OCI-LY1 (cell line): ENCODE measurements around the gene NUP88.
A peak's percentile ranks its signal among the peaks of the same experiment; 100 is the strongest.

Experiments used
- H2AFZ ChIP-seq: fragments of 200-600 bp; sonication (generic), shearing (Covaris generic); 2 replicates; pipeline ENCODE4 v1.6.0; 2014; ENCODE audit warnings: antibody characterized with exemption, mild to moderate bottlenecking, low read length
- H3F3A ChIP-seq: fragments of 200-600 bp; sonication (generic), shearing (Covaris generic); 2 replicates; pipeline ENCODE4 v1.6.0; 2014; ENCODE audit warnings: mild to moderate bottlenecking, antibody characterized with exemption, low read length, moderate library complexity; ENCODE audit not compliant: insufficient read depth
- H3K27ac ChIP-seq: fragments of 200-600 bp; sonication (generic); 2 replicates; pipeline ENCODE4 v1.5.1; 2014; ENCODE audit warnings: low read length, mixed run types, mild to moderate bottlenecking, low read depth; ENCODE audit not compliant: poor library complexity, severe bottlenecking
- H3K27me3 ChIP-seq: fragments of 200-600 bp; sonication (generic); 2 replicates; pipeline ENCODE4 v1.6.0; 2014; ENCODE audit warnings: antibody characterized with exemption, mild to moderate bottlenecking, low read length, moderate library complexity; ENCODE audit not compliant: insufficient read depth
- H3K36me3 ChIP-seq: fragments of 200-600 bp; sonication (generic); 2 replicates; pipeline ENCODE4 v1.6.1; 2014; ENCODE audit warnings: mild to moderate bottlenecking, antibody characterized with exemption, low read length, moderate library complexity, mixed read lengths; ENCODE audit not compliant: insufficient read depth
- H3K4me1 ChIP-seq: fragments of 200-600 bp; sonication (generic); 2 replicates; pipeline ENCODE4 v1.5.1; 2014; ENCODE audit warnings: mild to moderate bottlenecking, low read length, moderate library complexity; ENCODE audit not compliant: insufficient read depth, severe bottlenecking
- H3K4me2 ChIP-seq: fragments of 200-600 bp; sonication (generic), shearing (Covaris generic); 2 replicates; pipeline ENCODE4 v1.6.1; 2014; ENCODE audit warnings: low read length
- H3K4me3 ChIP-seq: fragments of 200-600 bp; sonication (generic); 2 replicates; pipeline ENCODE4 v1.5.1; 2014; ENCODE audit warnings: low read length, low read depth, mild to moderate bottlenecking, mixed read lengths; ENCODE audit not compliant: poor library complexity, severe bottlenecking
- H3K79me2 ChIP-seq: fragments of 200-600 bp; shearing (Covaris generic); 2 replicates; pipeline ENCODE4 v1.6.1; 2016; ENCODE audit warnings: mixed run types, low read length, mixed read lengths; ENCODE audit not compliant: insufficient read depth
- H3K9ac ChIP-seq: fragments of 200-600 bp; sonication (generic), shearing (Covaris generic); 2 replicates; pipeline ENCODE4 v1.6.1; 2014; ENCODE audit warnings: mild to moderate bottlenecking, low read length, mixed read lengths
- H3K9me2 ChIP-seq: fragments of 200-600 bp; sonication (generic), shearing (Covaris generic); 2 replicates; pipeline ENCODE4 v1.6.1; 2014; ENCODE audit warnings: low read depth, mild to moderate bottlenecking, low read length, mixed read lengths
- H3K9me3 ChIP-seq: fragments of 200-600 bp; shearing (Covaris generic); 2 replicates; pipeline ENCODE4 v1.6.1; 2014; ENCODE audit warnings: low read length, mixed read lengths
- H4K20me1 ChIP-seq: fragments of 200-600 bp; sonication (generic), shearing (Covaris generic); 2 replicates; pipeline ENCODE4 v1.6.0; 2016; ENCODE audit warnings: mild to moderate bottlenecking, low read length; ENCODE audit not compliant: insufficient read depth
- CTCF ChIP-seq: fragments of 200-600 bp; sonication (generic), shearing (Covaris generic); IDR thresholded peaks from 2 replicates; pipeline ENCODE4 v1.5.1; 2017; ENCODE audit warnings: mild to moderate bottlenecking, antibody characterized with exemption, low read length, moderate library complexity, mixed read lengths
- EZH2 ChIP-seq: fragments of 200-600 bp; sonication (generic), shearing (Covaris generic); IDR thresholded peaks from 2 replicates; pipeline ENCODE4 v1.8.0; 2017; ENCODE audit warnings: borderline replicate concordance, mixed run types, mild to moderate bottlenecking, antibody characterized with exemption, low read length, moderate library complexity, mixed read lengths

The NUP88 gene

GRCh38 chr17:5373112-5373511, 46.4 kb downstream of the NUP88 start:
- peak overlapping the region; percentile 43 for H3K27ac ChIP-seq
- no peaks in the 10 kb centered on the region for H3K9me2 ChIP-seq
- no peak overlapping the region for H2AFZ ChIP-seq
- no peaks in the 10 kb centered on the region for H3K9me3 ChIP-seq
- H3K4me3 ChIP-seq: no peak overlapping the region
- no peaks in the 10 kb centered on the region for H3K79me2 ChIP-seq
- no peaks in the 10 kb centered on the region for H3F3A ChIP-seq
- TF ChIP-seq EZH2 (no peak), CTCF (no peak)
- H4K20me1 ChIP-seq: no peaks in the 10 kb centered on the region
- H3K9ac ChIP-seq: no peak overlapping the region
- peaks cover 77% of the 10 kb centered on the region for H3K36me3 ChIP-seq
- peaks cover 11% of the 10 kb centered on the region for H3K4me1 ChIP-seq
- H3K4me2 ChIP-seq: no peak overlapping the region
- H3K27me3 ChIP-seq: no peaks in the 10 kb centered on the region

GRCh38 chr17:5370411-5370810, 49.1 kb downstream of the NUP88 start:
- Histone ChIP-seq H3K9me2 (no peaks in the 10 kb centered on the region), H3K9me3 (no peaks in the 10 kb centered on the region), H3K79me2 (no peaks in the 10 kb centered on the region), H2AFZ (no peak overlapping the region), H3F3A (no peaks in the 10 kb centered on the region), H4K20me1 (no peaks in the 10 kb centered on the region), H3K9ac (no peak overlapping the region), H3K27ac (no peak overlapping the region), H3K36me3 (peaks cover 81% of the 10 kb centered on the region), H3K4me3 (no peak overlapping the region), H3K4me2 (no peak overlapping the region), H3K4me1 (peaks cover 11% of the 10 kb centered on the region), H3K27me3 (no peaks in the 10 kb centered on the region)
- TF ChIP-seq EZH2: no peak
- no peak for TF ChIP-seq CTCF

GRCh38 chr17:5365831-5366230, 53.6 kb downstream of the NUP88 start:
- H4K20me1 ChIP-seq: no peaks in the 10 kb centered on the region
- H3K79me2 ChIP-seq: no peaks in the 10 kb centered on the region
- no peak overlapping the region for H3K9ac ChIP-seq
- peaks cover 88% of the 10 kb centered on the region for H3K36me3 ChIP-seq
- H2AFZ ChIP-seq: no peak overlapping the region
- no peak overlapping the region for H3K4me3 ChIP-seq
- no peaks in the 10 kb centered on the region for H3K27me3 ChIP-seq
- no peaks in the 10 kb centered on the region for H3K9me3 ChIP-seq
- no peak for TF ChIP-seq CTCF
- no peak for TF ChIP-seq EZH2
- H3K9me2 ChIP-seq: no peaks in the 10 kb centered on the region
- H3K27ac ChIP-seq: no peak overlapping the region
- H3F3A ChIP-seq: no peaks in the 10 kb centered on the region; the same call in 1 of the 2 replicates
- H3K4me1 ChIP-seq: no peaks in the 10 kb centered on the region
- no peak overlapping the region for H3K4me2 ChIP-seq
